SK-N-MC (cell line): ENCODE measurements around the gene GMDS.

ENCODE experiments used
- EZH2 ChIP-seq: fragments of 200-600 bp; sonication (generic); IDR thresholded peaks from one replicate; pipeline ENCODE4 v1.6.1; 2017; ENCODE audit warnings: antibody characterized with exemption
- FOXP2 ChIP-seq: optimal IDR thresholded peaks from 2 replicates; pipeline ENCODE3; 2011; ENCODE audit warnings: mild to moderate bottlenecking, moderate library complexity; ENCODE audit not compliant: insufficient read depth; ENCODE audit errors: extremely low read length, control extremely low read depth
- POLR2AphosphoS5 ChIP-seq: IDR thresholded peaks from 2 replicates; pipeline ENCODE4 v1.6.1; 2012; ENCODE audit warnings: mild to moderate bottlenecking, low read depth, low read length, borderline replicate concordance

DNA sequence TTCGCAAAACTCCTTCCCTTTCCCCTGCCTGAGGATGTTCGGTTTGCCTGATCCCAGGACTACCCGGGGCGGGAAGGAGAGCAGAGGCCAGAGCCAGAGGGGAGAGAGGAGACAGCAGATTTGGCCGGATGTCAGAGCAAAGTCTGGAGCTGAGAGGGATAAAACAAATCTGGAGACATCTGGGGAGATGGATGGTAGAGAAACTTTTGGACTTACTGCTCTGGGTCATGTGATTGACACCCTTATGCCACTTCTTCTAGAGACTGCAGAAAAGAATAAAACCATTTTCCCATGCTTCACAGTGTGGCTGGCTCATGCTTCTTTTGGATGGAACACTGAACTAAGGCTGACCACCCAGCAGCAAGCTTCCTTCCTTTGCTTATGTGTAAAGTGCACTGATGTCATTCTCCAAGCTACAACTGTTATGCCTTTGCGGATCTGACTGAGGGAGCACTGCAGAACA is 461.0 kb downstream of the GMDS start:
- no peak for TF ChIP-seq EZH2
- no peak for TF ChIP-seq POLR2AphosphoS5
- no peak for TF ChIP-seq FOXP2
